Measurements from ENCODE around the gene UGT1A7.

The UGT1A7 gene

DNA sequence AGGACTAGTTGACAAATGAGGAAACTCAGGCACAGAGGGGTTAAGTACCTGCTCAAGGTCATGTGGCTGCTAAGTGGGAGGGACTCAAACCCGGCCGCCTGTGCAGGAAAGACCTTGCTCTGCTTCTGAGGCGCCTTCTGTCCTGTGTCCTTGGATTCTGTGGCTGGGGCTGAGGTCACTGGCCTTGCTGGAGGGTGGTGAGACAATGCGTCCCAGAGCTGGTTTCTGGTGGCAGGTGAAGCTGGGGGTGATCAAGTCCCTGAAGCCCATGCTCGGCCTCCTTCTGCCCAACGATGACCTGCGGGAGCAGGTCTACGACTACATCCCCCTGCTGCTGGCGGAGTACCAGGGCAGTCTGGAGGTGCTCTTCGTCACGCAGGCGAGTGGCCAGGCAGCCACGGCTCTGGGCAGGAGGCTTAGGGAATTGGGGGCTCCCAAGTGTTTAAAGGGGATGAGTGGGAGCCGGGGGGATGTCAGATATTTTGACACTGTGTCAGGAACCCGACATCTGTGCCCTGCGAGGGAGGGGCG is 112.5 kb downstream of the UGT1A7 start:
- no peaks in the 10 kb centered on the region for H3K27me3 ChIP-seq
- no peaks in the 10 kb centered on the region for H3K36me3 ChIP-seq
- TF ChIP-seq, protein P1, sequence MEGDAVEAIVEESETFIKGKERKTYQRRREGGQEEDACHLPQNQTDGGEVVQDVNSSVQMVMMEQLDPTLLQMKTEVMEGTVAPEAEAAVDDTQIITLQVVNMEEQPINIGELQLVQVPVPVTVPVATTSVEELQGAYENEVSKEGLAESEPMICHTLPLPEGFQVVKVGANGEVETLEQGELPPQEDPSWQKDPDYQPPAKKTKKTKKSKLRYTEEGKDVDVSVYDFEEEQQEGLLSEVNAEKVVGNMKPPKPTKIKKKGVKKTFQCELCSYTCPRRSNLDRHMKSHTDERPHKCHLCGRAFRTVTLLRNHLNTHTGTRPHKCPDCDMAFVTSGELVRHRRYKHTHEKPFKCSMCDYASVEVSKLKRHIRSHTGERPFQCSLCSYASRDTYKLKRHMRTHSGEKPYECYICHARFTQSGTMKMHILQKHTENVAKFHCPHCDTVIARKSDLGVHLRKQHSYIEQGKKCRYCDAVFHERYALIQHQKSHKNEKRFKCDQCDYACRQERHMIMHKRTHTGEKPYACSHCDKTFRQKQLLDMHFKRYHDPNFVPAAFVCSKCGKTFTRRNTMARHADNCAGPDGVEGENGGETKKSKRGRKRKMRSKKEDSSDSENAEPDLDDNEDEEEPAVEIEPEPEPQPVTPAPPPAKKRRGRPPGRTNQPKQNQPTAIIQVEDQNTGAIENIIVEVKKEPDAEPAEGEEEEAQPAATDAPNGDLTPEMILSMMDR (IDR thresholded peaks at IDR 0.05; ENCODE audit: low read depth, low read length) = no peak
- no peak overlapping the region for H3K4me3 ChIP-seq (ENCODE audit: low read depth, low read length)
- no peak for DNase-seq
- H3K9me3 ChIP-seq = no peaks in the 10 kb centered on the region
- H3K4me1 ChIP-seq = no peaks in the 10 kb centered on the region

GRCh38 chr2:233795735-233796171 is 114.1 kb downstream of the UGT1A7 start:
- H3K36me3 ChIP-seq = no peaks in the 10 kb centered on the region
- H3K4me3 ChIP-seq (ENCODE audit: low read depth, low read length) = no peak overlapping the region
- H3K9me3 ChIP-seq = no peaks in the 10 kb centered on the region
- TF ChIP-seq, protein P1 (IDR thresholded peaks at IDR 0.05; ENCODE audit: low read depth, low read length) = no peak
- H3K4me1 ChIP-seq = no peaks in the 10 kb centered on the region
- DNase-seq = no peak
- H3K27me3 ChIP-seq = no peaks in the 10 kb centered on the region

- no peaks in the 10 kb centered on the region for H3K27me3 ChIP-seq
- no peak for DNase-seq
- TF ChIP-seq, protein P1 (IDR thresholded peaks at IDR 0.05; ENCODE audit: low read depth, low read length) = no peak
- H3K4me1 ChIP-seq = no peaks in the 10 kb centered on the region
- H3K9me3 ChIP-seq = no peaks in the 10 kb centered on the region
- no peaks in the 10 kb centered on the region for H3K36me3 ChIP-seq
- no peak overlapping the region for H3K4me3 ChIP-seq (ENCODE audit: low read depth, low read length)
Measured at GRCh38 chr2:233796254-233796653, 114.6 kb downstream of the UGT1A7 start.

DNA sequence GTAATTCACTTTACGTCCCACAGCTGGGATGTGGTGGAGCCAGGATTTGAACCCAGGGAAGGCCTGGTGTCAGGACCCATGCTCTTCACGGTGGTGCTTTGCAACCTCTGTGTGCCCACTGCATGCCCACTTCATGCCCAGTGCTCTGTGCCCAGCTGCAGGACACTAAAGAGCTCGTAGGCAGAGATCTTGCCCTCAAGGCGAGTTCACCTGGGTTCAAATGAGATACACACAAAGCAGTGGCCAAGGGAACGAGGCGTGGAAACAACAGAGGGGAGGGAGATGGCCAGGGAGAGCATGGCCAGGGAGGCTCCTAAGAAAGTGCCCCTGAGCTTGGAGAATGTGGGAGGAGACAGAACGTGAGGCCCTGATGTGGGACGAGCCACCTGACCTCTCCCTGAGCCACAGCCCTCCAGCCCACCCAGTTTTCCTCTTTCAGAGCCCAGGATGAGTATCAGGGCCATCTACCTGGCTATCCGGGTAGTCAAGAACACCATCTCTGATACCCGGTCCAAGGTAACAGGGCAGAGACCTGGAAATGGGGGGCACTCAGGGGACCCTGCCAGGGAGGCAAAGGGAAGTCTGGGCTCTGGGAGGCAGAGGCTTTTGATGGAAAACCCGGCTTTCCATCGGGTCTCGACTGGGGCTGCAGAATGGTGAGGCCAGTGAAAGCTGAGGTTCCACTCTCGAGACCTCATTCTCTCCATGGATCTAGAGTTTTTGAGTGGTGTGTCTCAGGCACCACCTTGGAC is 116.8 kb downstream of the UGT1A7 start:
- no peaks in the 10 kb centered on the region for H3K4me1 ChIP-seq
- H3K27me3 ChIP-seq = no peaks in the 10 kb centered on the region
- no peak for DNase-seq
- H3K9me3 ChIP-seq = no peaks in the 10 kb centered on the region
- TF ChIP-seq, protein P1 (IDR thresholded peaks at IDR 0.05; ENCODE audit: low read depth, low read length) = no peak
- no peak overlapping the region for H3K4me3 ChIP-seq (ENCODE audit: low read depth, low read length)
- H3K36me3 ChIP-seq = no peaks in the 10 kb centered on the region

- Histone ChIP-seq H3K9me3 (no peaks in the 10 kb centered on the region), H3K36me3 (no peaks in the 10 kb centered on the region), H3K27me3 (no peaks in the 10 kb centered on the region), H3K4me3 (ENCODE audit: low read depth, low read length) (no peak overlapping the region), H3K4me1 (no peaks in the 10 kb centered on the region)
- no peak for DNase-seq
- TF ChIP-seq, protein P1 (IDR thresholded peaks at IDR 0.05; ENCODE audit: low read depth, low read length) = no peak
Measured at GRCh38 chr2:233799087-233799665, 117.5 kb downstream of the UGT1A7 start.

DNA sequence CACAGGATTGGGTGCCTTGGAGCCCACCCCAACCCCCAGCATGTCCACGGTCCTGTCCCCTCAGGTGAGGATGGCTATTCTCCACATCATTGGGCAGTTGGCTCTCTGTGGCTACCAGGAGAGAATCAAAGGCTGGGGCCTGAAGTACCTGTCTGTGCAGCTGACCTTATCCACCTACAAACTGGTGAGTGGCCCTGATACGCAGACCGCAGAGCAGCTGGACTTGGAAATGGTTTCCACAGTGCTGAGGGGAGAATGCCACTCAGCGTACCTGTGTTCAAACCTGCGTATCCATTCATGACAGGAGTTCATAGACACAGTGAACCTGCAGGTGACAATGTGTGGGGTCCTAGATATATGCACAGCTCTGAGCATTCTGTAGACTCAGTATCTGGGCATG is 118.0 kb downstream of the UGT1A7 start:
- Histone ChIP-seq H3K4me3 (ENCODE audit: low read depth, low read length) (no peak overlapping the region), H3K36me3 (no peaks in the 10 kb centered on the region), H3K27me3 (no peaks in the 10 kb centered on the region), H3K4me1 (no peaks in the 10 kb centered on the region), H3K9me3 (no peaks in the 10 kb centered on the region)
- no peak for DNase-seq
- TF ChIP-seq, protein P1 (IDR thresholded peaks at IDR 0.05; ENCODE audit: low read depth, low read length) = no peak
